WTC11 (cell line): Measurements from ENCODE around the gene SPEF1. TPM values are rescaled to one million over a fixed set of nuclear protein-coding genes. Genes with fewer than 3 reads are reported as not detected.

Experiments
- ATAC-seq: fragments of 200-7000 bp; cut with Tn5 transposase; 2 replicates; pipeline ENCODE4 v1.10.0; 2021; ENCODE audit warnings: mild to moderate bottlenecking, moderate library complexity
- CTCF ChIA-PET: fragments of 300-600 bp; sonication (Branson Sonifier 250); formaldehyde crosslinking; loops from one replicate; lab custom pipeline; 2021; ENCODE audit warnings: antibody characterized with exemption; lab: Charles Lee
- POLR2A ChIA-PET: fragments of 350-600 bp; sonication (Branson Sonifier 250); formaldehyde crosslinking; loops from one replicate; lab custom pipeline; 2021; ENCODE audit warnings: antibody characterized with exemption; lab: Charles Lee
- DNase-seq: peaks from one replicate; pipeline ENCODE4 v3.0.0; 2021; ENCODE audit warnings: low spot score
- H3K27ac Mint-ChIP-seq: 2 replicates; pipeline ENCODE4 v1.8.0; 2021; ENCODE audit warnings: mixed read lengths
- H3K27me3 Mint-ChIP-seq: 2 replicates; pipeline ENCODE4 v1.8.0; 2021; ENCODE audit warnings: low read depth, mild to moderate bottlenecking, moderate library complexity, mixed read lengths
- H3K36me3 Mint-ChIP-seq: 2 replicates; pipeline ENCODE4 v1.8.0; 2021; ENCODE audit warnings: mixed read lengths
- H3K4me1 Mint-ChIP-seq: 2 replicates; pipeline ENCODE4 v1.8.0; 2022; ENCODE audit warnings: mixed read lengths
- H3K4me3 Mint-ChIP-seq: 2 replicates; pipeline ENCODE4 v1.8.0; 2021; ENCODE audit warnings: mild to moderate bottlenecking, moderate library complexity, mixed read lengths
- H3K9me3 Mint-ChIP-seq: 2 replicates; pipeline ENCODE4 v1.8.0; 2021; ENCODE audit warnings: mixed read lengths
- CDX4 ChIP-seq: fragments of 250-450 bp; sonication (Bioruptor Pico); IDR thresholded peaks from 2 replicates; pipeline ENCODE4 v1.9.0; 2021; ENCODE audit warnings: moderate library complexity, mild to moderate bottlenecking, inconsistent platforms, borderline replicate concordance
- CREB1 ChIP-seq: sonication (generic); formaldehyde crosslinking; IDR thresholded peaks from 2 replicates; pipeline ENCODE4 v1.8.0; 2023; ENCODE audit warnings: mild to moderate bottlenecking, missing genetic modification reagents
- CREM ChIP-seq: sonication (generic); formaldehyde crosslinking; IDR thresholded peaks from 2 replicates; pipeline ENCODE4 v1.8.1; 2022; ENCODE audit warnings: mild to moderate bottlenecking, missing genetic modification reagents, moderate library complexity
- CTCF ChIP-seq: fragments of 200-600 bp; IDR thresholded peaks from 2 replicates; pipeline ENCODE4 v1.8.0; 2022; ENCODE audit warnings: antibody characterized with exemption
- ERG ChIP-seq: fragments of 250-450 bp; sonication (Bioruptor Pico); IDR thresholded peaks from 2 replicates; pipeline ENCODE4 v1.8.0; 2021; ENCODE audit warnings: mild to moderate bottlenecking
- FOXP1 ChIP-seq: sonication (generic); formaldehyde crosslinking; IDR thresholded peaks from 2 replicates; pipeline ENCODE4 v1.8.0; 2022; ENCODE audit warnings: missing genetic modification reagents, mild to moderate bottlenecking, moderate library complexity, borderline replicate concordance
- MAX ChIP-seq: sonication (generic); formaldehyde crosslinking; IDR thresholded peaks from 2 replicates; pipeline ENCODE4 v1.8.0; 2022; ENCODE audit warnings: mild to moderate bottlenecking, missing genetic modification reagents
- MLX ChIP-seq: sonication (generic); formaldehyde crosslinking; IDR thresholded peaks from 2 replicates; pipeline ENCODE4 v1.8.1; 2023; ENCODE audit warnings: mild to moderate bottlenecking, missing genetic modification reagents, moderate library complexity
- MYBL2 ChIP-seq: sonication (generic); formaldehyde crosslinking; IDR thresholded peaks from 2 replicates; pipeline ENCODE4 v1.8.1; 2023; ENCODE audit warnings: mild to moderate bottlenecking, moderate library complexity, missing genetic modification reagents
- NR3C1 ChIP-seq: sonication (generic); formaldehyde crosslinking; conservative IDR thresholded peaks from 2 replicates; pipeline ENCODE4 v1.8.1; 2023; ENCODE audit warnings: low read depth, mild to moderate bottlenecking, missing genetic modification reagents
- OVOL2 ChIP-seq: fragments of 250-450 bp; sonication (Bioruptor Pico); IDR thresholded peaks from 2 replicates; pipeline ENCODE4 v1.9.0; 2021; ENCODE audit warnings: mild to moderate bottlenecking, borderline replicate concordance
- SMAD3 ChIP-seq: sonication (generic); formaldehyde crosslinking; IDR thresholded peaks from 2 replicates; pipeline ENCODE4 v1.8.0; 2022; ENCODE audit warnings: missing genetic modification reagents, mild to moderate bottlenecking, borderline replicate concordance
- TEAD1 ChIP-seq: sonication (generic); formaldehyde crosslinking; IDR thresholded peaks from 2 replicates; pipeline ENCODE4 v1.8.0; 2022; ENCODE audit warnings: mild to moderate bottlenecking, missing genetic modification reagents
- TEAD4 ChIP-seq: sonication (generic); formaldehyde crosslinking; IDR thresholded peaks from 2 replicates; pipeline ENCODE4 v1.8.0; 2022; ENCODE audit warnings: mild to moderate bottlenecking, missing genetic modification reagents
- ZBTB21 ChIP-seq: sonication (generic); formaldehyde crosslinking; IDR thresholded peaks from 2 replicates; pipeline ENCODE4 v1.8.1; 2023; ENCODE audit warnings: mild to moderate bottlenecking, missing genetic modification reagents, borderline replicate concordance
- ZBTB43 ChIP-seq: sonication (generic); formaldehyde crosslinking; IDR thresholded peaks from 2 replicates; pipeline ENCODE4 v1.8.1; 2023; ENCODE audit warnings: mild to moderate bottlenecking, missing genetic modification reagents
- ZNF138 ChIP-seq: sonication (generic); formaldehyde crosslinking; conservative IDR thresholded peaks from 2 replicates; pipeline ENCODE4 v1.8.1; 2022; ENCODE audit warnings: mild to moderate bottlenecking, moderate library complexity, missing genetic modification reagents
- ZNF232 ChIP-seq: sonication (generic); formaldehyde crosslinking; IDR thresholded peaks from 2 replicates; pipeline ENCODE4 v1.8.0; 2022; ENCODE audit warnings: mild to moderate bottlenecking, missing genetic modification reagents
- ZNF317 ChIP-seq: sonication (generic); formaldehyde crosslinking; IDR thresholded peaks from 2 replicates; pipeline ENCODE4 v1.8.1; 2023; ENCODE audit warnings: low read depth, mild to moderate bottlenecking, moderate library complexity, missing genetic modification reagents, borderline replicate concordance
- total RNA-seq: library from RNA; stranded (reverse); gene quantifications from 3 replicates; pipeline ENCODE4 v1.2.3, GENCODE V29; 2021

Gene SPEF1
- total RNA-seq, 1 experiment from 2014 or later, result 0.72 TPM

- TF ChIP-seq TEAD1, result peak; percentile 79
- no peak for TF ChIP-seq ZNF138 (CRISPR knock-in tag)
- TF ChIP-seq ZNF232 (CRISPR knock-in tag), result no peak
- TF ChIP-seq CREM, result 0 out of 2 replicates have a peak, but pooled peaks have one; percentile 57
- no peak for TF ChIP-seq CDX4 (CRISPR knock-in tag)
- peak; percentile 45; the same call in 1 of the 2 replicates for TF ChIP-seq ZBTB21
- TF ChIP-seq NR3C1 (CRISPR knock-in tag), result 0 out of 2 replicates have a peak, but pooled peaks have one; percentile 22
- TF ChIP-seq CREB1, result 0 out of 2 replicates have a peak, but pooled peaks have one; percentile 33
- TF ChIP-seq FOXP1 (CRISPR knock-in tag), result peak; percentile 56; the same call in 1 of the 2 replicates
- peak; percentile 80; the same call in 1 of the 2 replicates for TF ChIP-seq ZBTB43 (CRISPR knock-in tag)
- TF ChIP-seq ZNF317 (CRISPR knock-in tag), result 0 out of 2 replicates have a peak, but pooled peaks have one; percentile 20
- TF ChIP-seq MYBL2 (CRISPR knock-in tag), result no peak
- peak; percentile 32; the same call in 1 of the 2 replicates for TF ChIP-seq ERG (CRISPR knock-in tag)
- TF ChIP-seq MLX (CRISPR knock-in tag), result no peak
- peak; percentile 92 for TF ChIP-seq CTCF
- TF ChIP-seq TEAD4, result no peak
- TF ChIP-seq, all 79 proteins: peak for 18
These were observed 31.3 kb downstream of the SPEF1 start (continued) for GRCh38 chr20:3749689-3750531.

- H3K36me3 Mint-ChIP-seq, result peaks cover 5% of the 10 kb centered on the region; the same call in 1 of the 2 replicates
- DNase-seq (no peak), ATAC-seq (no peak)
- no peaks in the 10 kb centered on the region for H3K9me3 Mint-ChIP-seq
- H3K4me1 Mint-ChIP-seq, result peaks cover 19% of the 10 kb centered on the region
- POLR2A ChIA-PET, result interaction anchor here (0.6 to 1.0 kb wide), 3 partner anchors 18 to 70 kb away, joined by 4 to 7 read pairs (median 4); no protein-coding TSS in a partner anchor
- peaks cover 55% of the 10 kb centered on the region for H3K27me3 Mint-ChIP-seq
- no peak overlapping the region for H3K27ac Mint-ChIP-seq
- CTCF ChIA-PET, result interaction anchor here (0.6 to 8.7 kb wide), 45 partner anchors 8 to 326 kb away, joined by 3 to 195 read pairs (median 7); partner anchors contain the start of genes ADAM33, ADISSP, AP5S1 and CENPB
- peak overlapping the region; percentile 27; the same call in 1 of the 2 replicates for H3K4me3 Mint-ChIP-seq
- TF ChIP-seq ERG (CRISPR knock-in tag) (no peak), OVOL2 (CRISPR knock-in tag) (no peak), SMAD3 (CRISPR knock-in tag) (0 out of 2 replicates have a peak, but pooled peaks have one; percentile 18), MAX (no peak), ZBTB43 (CRISPR knock-in tag) (no peak)
These were observed 32.1 kb downstream of the SPEF1 start for GRCh38 chr20:3749087-3749688.
